Fibroblast of lung (primary cell): ENCODE results near the gene COP1. TPM values are rescaled to one million over a fixed set of nuclear protein-coding genes. Genes with fewer than 3 reads are reported as not detected.

Experiments used
- DNase-seq, 2 donors: peaks; one replicate each; pipeline versions ENCODE4 v3.0.0 to v3.0.0-alpha.2; 2010; ENCODE audit warnings: low read depth in 2 of 2
- H2AFZ ChIP-seq: 2 replicates; pipeline ENCODE4 v1.5.1; 2012; ENCODE audit warnings: low read length, control low read depth, inconsistent platforms
- H3K27ac ChIP-seq: 2 replicates; pipeline ENCODE4 v1.5.1; 2011; ENCODE audit warnings: low read length, control low read depth; ENCODE audit not compliant: insufficient read depth
- H3K27me3 ChIP-seq: 2 replicates; pipeline ENCODE4 v1.5.1; 2011; ENCODE audit warnings: mild to moderate bottlenecking, low read length; ENCODE audit not compliant: control insufficient read depth, insufficient read depth
- H3K36me3 ChIP-seq: 2 replicates; pipeline ENCODE4 v1.5.1; 2011; ENCODE audit warnings: low read length; ENCODE audit not compliant: control insufficient read depth, insufficient read depth
- H3K4me1 ChIP-seq: 2 replicates; pipeline ENCODE4 v1.5.1; 2011; ENCODE audit warnings: low read length; ENCODE audit not compliant: control insufficient read depth, insufficient read depth; ENCODE audit errors: extremely low read depth
- H3K4me2 ChIP-seq: 2 replicates; pipeline ENCODE4 v1.5.1; 2011; ENCODE audit warnings: low read length, control low read depth; ENCODE audit not compliant: insufficient read depth; ENCODE audit errors: extremely low read depth
- H3K4me3 ChIP-seq, 4 experiments: fragments of 200-600 bp in 1 of 4; sonication (generic) in 1 of 4; replicated peaks in 1 of 4; 2 replicates each; pipeline ENCODE4 v1.5.1; 2011 to 2016; ENCODE audit warnings: low read length in 4 of 4, low read depth in 3 of 4, mild to moderate bottlenecking in 3 of 4, control low read depth in 2 of 4, inconsistent platforms in 1 of 4, mixed read lengths in 1 of 4; ENCODE audit not compliant: insufficient read depth in 1 of 4; ENCODE audit errors: control extremely low read depth in 1 of 4
- H3K79me2 ChIP-seq: 2 replicates; pipeline ENCODE4 v1.5.1; 2012; ENCODE audit warnings: mild to moderate bottlenecking, low read length, inconsistent platforms; ENCODE audit not compliant: control insufficient read depth, insufficient read depth
- H3K9ac ChIP-seq: 2 replicates; pipeline ENCODE4 v1.5.1; 2011; ENCODE audit warnings: mild to moderate bottlenecking, low read length, control low read depth; ENCODE audit not compliant: insufficient read depth
- H3K9me3 ChIP-seq: 2 replicates; pipeline ENCODE4 v1.5.1; 2012; ENCODE audit warnings: low read depth, low read length; ENCODE audit not compliant: control insufficient read depth, insufficient read depth
- H4K20me1 ChIP-seq: 2 replicates; pipeline ENCODE4 v1.5.1; 2011; ENCODE audit warnings: low read length; ENCODE audit not compliant: control insufficient read depth, insufficient read depth; ENCODE audit errors: extremely low read depth
- EZH2 ChIP-seq: IDR thresholded peaks from 2 replicates; pipeline ENCODE4 v1.5.1; 2012; ENCODE audit warnings: low read length, control low read depth, mild to moderate bottlenecking; ENCODE audit errors: missing control alignments
- polyA plus RNA-seq, 2 donors: library from polyadenylated mRNA; depleted of rRNA in 1 of 2; stranded (reverse) in 1 of 2; unstranded in 1 of 2; fragments of >200 nt; gene quantifications; 2 replicates each; pipeline ENCODE4 v1.2.1, GENCODE V29; 2011 to 2012; ENCODE audit warnings: missing spikeins in 1 of 2
- total RNA-seq: library from RNA; depleted of rRNA; stranded (reverse); fragments of >200 nt; gene quantifications from 2 replicates; pipeline ENCODE4 v1.2.1, GENCODE V29; 2014
- TF ChIP-seq, protein P1 (sequence below), 2 donors: IDR thresholded peaks in 1 of 2; conservative IDR thresholded peaks in 1 of 2; 1 replicate in 1 of 2; 2 replicates in 1 of 2; pipeline ENCODE4 v1.5.1; 2011 to 2012; ENCODE audit warnings: low read length in 2 of 2, control low read depth in 1 of 2, inconsistent platforms in 1 of 2, low read depth in 1 of 2, mild to moderate bottlenecking in 1 of 2

The COP1 gene
- total and polyA plus RNA-seq, 2 donors (not counting 1 experiment from before 2014, with no cell fraction given) = 42.0 to 48.1 TPM

DNA sequence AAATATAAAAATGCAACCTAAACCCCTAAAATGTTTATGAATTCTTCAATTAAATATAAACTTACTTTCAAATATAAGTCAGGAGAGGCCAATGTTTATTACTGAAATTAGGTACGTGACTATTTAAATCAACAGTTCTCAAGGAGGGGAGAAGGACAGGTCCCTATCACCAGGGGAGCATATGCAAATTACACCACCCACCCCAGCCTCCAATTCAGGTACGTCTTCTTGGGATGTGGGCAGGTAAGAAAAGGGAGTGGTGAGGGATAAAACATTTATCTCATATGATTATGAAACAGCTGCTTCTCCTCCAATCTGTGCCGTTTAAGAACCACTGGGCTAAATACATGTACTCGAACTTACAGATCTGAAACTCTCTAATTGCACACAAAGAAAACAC lies 3.4 kb downstream of the COP1 start:
- no peaks in the 10 kb centered on the region for H3K27me3 ChIP-seq
- no peak overlapping the region for H3K4me3 ChIP-seq
- TF ChIP-seq, protein P1, sequence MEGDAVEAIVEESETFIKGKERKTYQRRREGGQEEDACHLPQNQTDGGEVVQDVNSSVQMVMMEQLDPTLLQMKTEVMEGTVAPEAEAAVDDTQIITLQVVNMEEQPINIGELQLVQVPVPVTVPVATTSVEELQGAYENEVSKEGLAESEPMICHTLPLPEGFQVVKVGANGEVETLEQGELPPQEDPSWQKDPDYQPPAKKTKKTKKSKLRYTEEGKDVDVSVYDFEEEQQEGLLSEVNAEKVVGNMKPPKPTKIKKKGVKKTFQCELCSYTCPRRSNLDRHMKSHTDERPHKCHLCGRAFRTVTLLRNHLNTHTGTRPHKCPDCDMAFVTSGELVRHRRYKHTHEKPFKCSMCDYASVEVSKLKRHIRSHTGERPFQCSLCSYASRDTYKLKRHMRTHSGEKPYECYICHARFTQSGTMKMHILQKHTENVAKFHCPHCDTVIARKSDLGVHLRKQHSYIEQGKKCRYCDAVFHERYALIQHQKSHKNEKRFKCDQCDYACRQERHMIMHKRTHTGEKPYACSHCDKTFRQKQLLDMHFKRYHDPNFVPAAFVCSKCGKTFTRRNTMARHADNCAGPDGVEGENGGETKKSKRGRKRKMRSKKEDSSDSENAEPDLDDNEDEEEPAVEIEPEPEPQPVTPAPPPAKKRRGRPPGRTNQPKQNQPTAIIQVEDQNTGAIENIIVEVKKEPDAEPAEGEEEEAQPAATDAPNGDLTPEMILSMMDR (conservative IDR thresholded peaks at IDR 0.05 in 1 of 2, IDR thresholded peaks at IDR 0.05 in 1 of 2; ENCODE audit: low read depth in 1 of 2, low read length in 2 of 2) = no peak
- TF ChIP-seq EZH2 = no peak
- no peak overlapping the region for H3K9ac ChIP-seq
- H3K9me3 ChIP-seq = no peaks in the 10 kb centered on the region
- H4K20me1 ChIP-seq = no peaks in the 10 kb centered on the region
- no peaks in the 10 kb centered on the region for H3K36me3 ChIP-seq
- no peak overlapping the region for H2AFZ ChIP-seq
- no peak overlapping the region for H3K27ac ChIP-seq
- peaks cover 79% of the 10 kb centered on the region for H3K79me2 ChIP-seq
- DNase-seq = no peak
- no peak overlapping the region for H3K4me2 ChIP-seq
- H3K4me1 ChIP-seq = no peaks in the 10 kb centered on the region

DNA sequence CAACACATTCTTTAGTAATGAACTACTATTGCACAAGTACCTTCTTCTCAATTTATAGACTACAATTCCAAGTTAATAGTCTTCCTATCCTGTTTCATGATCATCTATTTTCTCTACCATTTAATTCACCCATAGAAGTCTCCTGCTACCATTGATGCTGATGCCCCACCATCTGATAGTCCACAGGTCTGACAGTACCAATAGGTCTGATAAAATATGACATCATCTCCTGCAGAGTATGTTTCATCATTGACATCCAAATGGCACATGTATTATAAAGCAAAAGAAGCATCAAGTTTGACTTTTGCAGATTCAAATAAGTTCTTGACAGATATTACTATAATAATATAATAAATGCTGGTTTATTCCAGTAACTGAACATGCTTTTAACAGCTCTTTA lies 5.5 kb downstream of the COP1 start:
- no peaks in the 10 kb centered on the region for H4K20me1 ChIP-seq
- no peaks in the 10 kb centered on the region for H3K4me1 ChIP-seq
- H2AFZ ChIP-seq = no peak overlapping the region
- no peak overlapping the region for H3K27ac ChIP-seq
- peaks cover 93% of the 10 kb centered on the region for H3K79me2 ChIP-seq
- no peak overlapping the region for H3K4me3 ChIP-seq
- TF ChIP-seq, protein P1 (conservative IDR thresholded peaks at IDR 0.05 in 1 of 2, IDR thresholded peaks at IDR 0.05 in 1 of 2; ENCODE audit: low read depth in 1 of 2, low read length in 2 of 2) = no peak
- TF ChIP-seq EZH2 = no peak
- H3K36me3 ChIP-seq = no peaks in the 10 kb centered on the region
- no peak overlapping the region for H3K9ac ChIP-seq
- DNase-seq = no peak
- H3K27me3 ChIP-seq = no peaks in the 10 kb centered on the region
- H3K4me2 ChIP-seq = no peak overlapping the region
- H3K9me3 ChIP-seq = no peaks in the 10 kb centered on the region

- no peaks in the 10 kb centered on the region for H3K4me1 ChIP-seq
- H3K36me3 ChIP-seq = no peaks in the 10 kb centered on the region
- H4K20me1 ChIP-seq = no peaks in the 10 kb centered on the region
- no peak overlapping the region for H3K9ac ChIP-seq
- H3K27me3 ChIP-seq = no peaks in the 10 kb centered on the region
- no peaks in the 10 kb centered on the region for H3K9me3 ChIP-seq
- H3K4me2 ChIP-seq = no peak overlapping the region
- no peak overlapping the region for H3K27ac ChIP-seq
- no peak overlapping the region for H3K4me3 ChIP-seq
- TF ChIP-seq, protein P1 (conservative IDR thresholded peaks at IDR 0.05 in 1 of 2, IDR thresholded peaks at IDR 0.05 in 1 of 2; ENCODE audit: low read depth in 1 of 2, low read length in 2 of 2) = no peak
- no peak for TF ChIP-seq EZH2
- DNase-seq = no peak
- H2AFZ ChIP-seq = no peak overlapping the region
- peaks cover 92% of the 10 kb centered on the region for H3K79me2 ChIP-seq
Observed at GRCh38 chr1:176199707-176200106, 7.4 kb downstream of the COP1 start.
